H1 (cell line): Measurements from ENCODE around the gene STKLD1. TPM values are rescaled to one million over a fixed set of nuclear protein-coding genes. Genes with fewer than 3 reads are reported as not detected.

ENCODE experiments used
- CTCF ChIA-PET: fragments of 300-600 bp; sonication (Branson Sonifier 250); formaldehyde crosslinking; loops from one replicate; lab custom pipeline; 2021; ENCODE audit not compliant: partially characterized antibody; lab: Charles Lee
- POLR2A ChIA-PET: fragments of 300-600 bp; sonication (Branson Sonifier 250); formaldehyde crosslinking; loops from one replicate; lab custom pipeline; 2021; ENCODE audit warnings: inconsistent platforms; ENCODE audit not compliant: partially characterized antibody; lab: Charles Lee
- DNase-seq, 2 experiments: peaks; one replicate each; pipeline versions ENCODE4 v3.0.0 to v3.0.0-alpha.2; 2010 to 2022; ENCODE audit warnings: low spot score in 2 of 2, low read depth in 1 of 2, mixed read lengths in 1 of 2
- FAIRE-seq: peaks from 2 replicates; lab custom pipeline; 2011; peaks lifted over from hg19 to GRCh38; lab: Jason Lieb, UNC
- H2AFZ ChIP-seq: 2 replicates; pipeline ENCODE4 v1.8.1; 2012; ENCODE audit warnings: low read length, inconsistent platforms
- H2AK5ac ChIP-seq: 2 replicates; pipeline ENCODE4 v1.6.1; 2013; ENCODE audit warnings: low read depth, low read length
- H2BK120ac ChIP-seq: replicated peaks from 2 replicates; pipeline ENCODE3; 2013; ENCODE audit warnings: low read depth, low read length, inconsistent platforms
- H2BK12ac ChIP-seq: 2 replicates; pipeline ENCODE4 v1.6.1; 2013; ENCODE audit warnings: low read depth, low read length
- H2BK15ac ChIP-seq: 2 replicates; pipeline ENCODE4 v1.6.1; 2013; ENCODE audit warnings: low read length
- H2BK20ac ChIP-seq: 2 replicates; pipeline ENCODE4 v1.6.1; 2013; ENCODE audit warnings: low read length
- H2BK5ac ChIP-seq: 2 replicates; pipeline ENCODE4 v1.6.1; 2013; ENCODE audit warnings: low read depth, low read length
- H3K14ac ChIP-seq: 2 replicates; pipeline ENCODE4 v1.6.1; 2013; ENCODE audit warnings: inconsistent platforms; ENCODE audit not compliant: insufficient read length
- H3K18ac ChIP-seq: 2 replicates; pipeline ENCODE4 v1.6.1; 2013; ENCODE audit warnings: low read length; ENCODE audit errors: extremely low read depth
- H3K23ac ChIP-seq: 2 replicates; pipeline ENCODE4 v1.6.1; 2013; ENCODE audit warnings: inconsistent platforms; ENCODE audit not compliant: insufficient read length
- H3K23me2 ChIP-seq: 2 replicates; pipeline ENCODE4 v1.6.1; 2013; ENCODE audit warnings: low read depth, low read length
- H3K27ac ChIP-seq: 2 replicates; pipeline ENCODE4 v1.6.1; 2011; ENCODE audit warnings: low read depth, low read length, inconsistent platforms
- H3K27me3 ChIP-seq, 4 experiments: replicated peaks in 1 of 4; 1 replicate in 1 of 4; 2 replicates in 3 of 4; pipeline versions ENCODE4 v1.6.1 to v1.8.1; 2011 to 2013; ENCODE audit warnings: low read length in 3 of 4, mild to moderate bottlenecking in 3 of 4, inconsistent platforms in 2 of 4, mixed read lengths in 2 of 4, moderate library complexity in 1 of 4; ENCODE audit not compliant: control insufficient read depth in 3 of 4, insufficient read depth in 3 of 4; ENCODE audit errors: extremely low read depth in 1 of 4
- H3K36me3 ChIP-seq, 4 experiments: 2 replicates each; pipeline versions ENCODE4 v1.6.1 to v1.8.1; 2011 to 2013; ENCODE audit warnings: mild to moderate bottlenecking in 4 of 4, low read length in 3 of 4, moderate library complexity in 2 of 4, control low read depth in 1 of 4, inconsistent platforms in 1 of 4; ENCODE audit not compliant: insufficient read depth in 4 of 4, control insufficient read depth in 2 of 4
- H3K4ac ChIP-seq: replicated peaks from 2 replicates; pipeline ENCODE3; 2013; ENCODE audit warnings: low read length, low read depth, mixed read lengths, inconsistent platforms; ENCODE audit not compliant: insufficient read length
- H3K4me1 ChIP-seq, 4 experiments: replicated peaks in 1 of 4; 1 replicate in 1 of 4; 2 replicates in 3 of 4; pipeline versions ENCODE4 v1.6.1 to v1.8.1; 2011 to 2013; ENCODE audit warnings: low read length in 3 of 4, inconsistent platforms in 2 of 4, mixed read lengths in 1 of 4; ENCODE audit not compliant: insufficient read depth in 4 of 4, control insufficient read depth in 3 of 4
- H3K4me2 ChIP-seq, 2 experiments: 2 replicates each; pipeline versions ENCODE4 v1.6.1 to v1.8.1; 2011 to 2013; ENCODE audit warnings: low read depth in 2 of 2, low read length in 2 of 2, control low read depth in 1 of 2, inconsistent platforms in 1 of 2, mild to moderate bottlenecking in 1 of 2; ENCODE audit not compliant: insufficient read depth in 1 of 2
- H3K4me3 ChIP-seq, 4 experiments: fragments of 200-600, 300-600 bp in 1 of 4; sonication (generic), shearing (Covaris generic), sonication (Bioruptor Twin) in 1 of 4; 2 replicates each; pipeline versions ENCODE4 v1.5.1 to v1.8.1; 2011 to 2016; ENCODE audit warnings: low read length in 4 of 4, low read depth in 3 of 4, control low read depth in 2 of 4, inconsistent platforms in 2 of 4, mild to moderate bottlenecking in 2 of 4, mixed read lengths in 1 of 4, moderate library complexity in 1 of 4; ENCODE audit not compliant: insufficient read depth in 2 of 4; ENCODE audit errors: extremely low read depth in 1 of 4
- H3K56ac ChIP-seq: replicated peaks from 2 replicates; pipeline ENCODE3; 2013; ENCODE audit warnings: low read depth, mild to moderate bottlenecking, mixed read lengths, low read length, inconsistent platforms; ENCODE audit not compliant: insufficient read length
- H3K79me1 ChIP-seq: 2 replicates; pipeline ENCODE4 v1.6.1; 2013; ENCODE audit warnings: low read depth, low read length, control low read depth
- H3K79me2 ChIP-seq, 2 experiments: 2 replicates each; pipeline versions ENCODE4 v1.6.1 to v1.8.1; 2012 to 2013; ENCODE audit warnings: low read length in 2 of 2, mild to moderate bottlenecking in 2 of 2, inconsistent platforms in 1 of 2; ENCODE audit not compliant: insufficient read depth in 2 of 2, control insufficient read depth in 1 of 2
- H3K9ac ChIP-seq, 4 experiments: replicated peaks in 1 of 4; 1 replicate in 1 of 4; 2 replicates in 3 of 4; pipeline versions ENCODE4 v1.6.1 to v1.8.1; 2011 to 2013; ENCODE audit warnings: low read depth in 3 of 4, low read length in 3 of 4, control low read depth in 2 of 4, mild to moderate bottlenecking in 2 of 4, moderate library complexity in 2 of 4, inconsistent platforms in 1 of 4; ENCODE audit errors: extremely low read depth in 1 of 4
- H3K9me3 ChIP-seq, 2 experiments: 2 replicates each; pipeline versions ENCODE4 v1.6.1 to v1.8.1; 2012 to 2013; ENCODE audit warnings: mild to moderate bottlenecking in 2 of 2, moderate library complexity in 2 of 2, control low read depth in 1 of 2, inconsistent platforms in 1 of 2, low read depth in 1 of 2, low read length in 1 of 2, mixed read lengths in 1 of 2; ENCODE audit not compliant: insufficient read depth in 2 of 2
- H4K20me1 ChIP-seq, 2 experiments: replicated peaks in 1 of 2; 2 replicates each; pipeline versions ENCODE3 to v1.8.1; 2011 to 2013; ENCODE audit warnings: inconsistent platforms in 2 of 2, low read length in 2 of 2, mild to moderate bottlenecking in 1 of 2; ENCODE audit not compliant: insufficient read depth in 2 of 2, control insufficient read depth in 1 of 2
- H4K5ac ChIP-seq: 2 replicates; pipeline ENCODE4 v1.6.1; 2013; ENCODE audit warnings: low read length, low read depth, mixed read lengths, inconsistent platforms; ENCODE audit not compliant: insufficient read length
- H4K8ac ChIP-seq: 2 replicates; pipeline ENCODE4 v1.8.0; 2013; ENCODE audit warnings: mild to moderate bottlenecking, moderate library complexity, low read length, inconsistent platforms; ENCODE audit not compliant: insufficient read depth; ENCODE audit errors: extremely low read depth
- H4K91ac ChIP-seq: replicated peaks from 2 replicates; pipeline ENCODE3; 2013; ENCODE audit warnings: low read length, mixed read lengths, inconsistent platforms; ENCODE audit not compliant: insufficient read length
- ASH2L ChIP-seq: fragments of 200-600, 300-600 bp; sonication (generic); IDR thresholded peaks from one replicate; pipeline ENCODE4 v1.7.1; 2017; ENCODE audit warnings: low read length
- EGR1 ChIP-seq: IDR thresholded peaks from 2 replicates; pipeline ENCODE4 v1.6.1; 2011; ENCODE audit warnings: low read depth, low read length, borderline replicate concordance
- EP300 ChIP-seq, 2 experiments: IDR thresholded peaks; 1 replicate in 1 of 2; 2 replicates in 1 of 2; pipeline ENCODE4 v1.6.1; 2011 to 2012; ENCODE audit warnings: low read depth in 2 of 2, low read length in 2 of 2, mild to moderate bottlenecking in 2 of 2, borderline replicate concordance in 1 of 2, inconsistent platforms in 1 of 2, moderate library complexity in 1 of 2
- POLR2A ChIP-seq, 2 experiments: IDR thresholded peaks; 1 replicate in 1 of 2; 2 replicates in 1 of 2; pipeline ENCODE4 v1.6.1; 2011; ENCODE audit warnings: low read depth in 2 of 2, low read length in 2 of 2, mild to moderate bottlenecking in 2 of 2; ENCODE audit errors: control extremely low read depth in 1 of 2
- RNF2 ChIP-seq: fragments of 200-900, 300-1000 bp; sonication (generic); IDR thresholded peaks from 2 replicates; pipeline ENCODE4 v1.7.1; 2016; ENCODE audit warnings: borderline replicate concordance, low read depth, mild to moderate bottlenecking, antibody characterized with exemption, low read length; ENCODE audit not compliant: poor library complexity, severe bottlenecking; ENCODE audit errors: missing control alignments
- SAP30 ChIP-seq: fragments of 300-600 bp; sonication (generic); IDR thresholded peaks from 2 replicates; pipeline ENCODE4 v1.7.1; 2012; ENCODE audit warnings: low read length, moderate library complexity, mild to moderate bottlenecking, inconsistent platforms; ENCODE audit not compliant: insufficient read depth, insufficient replicate concordance
- SP2 ChIP-seq: IDR thresholded peaks from 2 replicates; pipeline ENCODE4 v1.6.1; 2012; ENCODE audit warnings: mild to moderate bottlenecking, low read length, inconsistent platforms
- YY1 ChIP-seq: IDR thresholded peaks from 2 replicates; pipeline ENCODE4 v1.6.1; 2011; ENCODE audit warnings: low read depth, mild to moderate bottlenecking, low read length
- WGBS, 2 experiments: shearing (Covaris generic) in 1 of 2; methylation state at CpG; one replicate each; pipeline versions ENCODE4 v1.1.6 to v1.1.7; 2013 to 2015; ENCODE audit warnings: low lambda C conversion rate in 2 of 2, mixed read lengths in 2 of 2, inconsistent platforms in 1 of 2, low coverage in 1 of 2, missing lambda C conversion rate in 1 of 2; ENCODE audit not compliant: insufficient replicate concordance in 2 of 2, insufficient coverage in 1 of 2, insufficient read length in 1 of 2; ENCODE audit errors: extremely low coverage in 1 of 2, missing lambda C conversion rate in 1 of 2; 5-methylcytosine and 5-hydroxymethylcytosine counted together
- polyA plus RNA-seq, 7 experiments: library from polyadenylated mRNA; depleted of rRNA in 3 of 7; stranded (reverse) in 5 of 7; unstranded in 2 of 7; fragments of >200 nt in 5 of 7; fragments of 200-250 nt in 2 of 7; gene quantifications; 1 replicate in 5 of 7; 2 replicates in 1 of 7; 4 replicates in 1 of 7; pipeline versions ENCODE4 v1.2.1 to v1.2.3, GENCODE V29; 2011 to 2013; ENCODE audit warnings: missing spikeins in 2 of 7, mixed read lengths in 2 of 7
- total RNA-seq: library from RNA; stranded (reverse); fragmentation: NEBNext Ultra II Directional; extraction: Animal tissue kit (Norgen Biotek cat#: 25700); gene quantifications from 2 replicates; pipeline ENCODE4 v1.2.1, GENCODE V29; 2021

STKLD1 gene
- total and polyA plus RNA-seq, 2 of the 8 experiments (the other 6 are each of a cell fraction or from before 2014, with no cell fraction given), result 0.26 TPM; not detected in 1

- Histone ChIP-seq H3K56ac (no peak overlapping the region), H3K27ac (no peak overlapping the region), H4K20me1 (peaks cover 12 to 36% of the 10 kb centered on the region in 2 experiments)
- TF ChIP-seq EP300 (IDR thresholded peaks at IDR 0.05; ENCODE audit: borderline replicate concordance in 1 of 2, low read depth in 2 of 2, low read length in 2 of 2) (no peak), ASH2L (no peak), SAP30 (no peak), EGR1 (no peak), YY1 (no peak), POLR2A (IDR thresholded peaks at IDR 0.05; ENCODE audit: control extremely low read depth in 1 of 2, low read depth in 2 of 2, low read length in 2 of 2) (no peak), SP2 (no peak), RNF2 (no peak)
- TF ChIP-seq, all 59 proteins: peak for 0
- Histone ChIP-seq H4K8ac (no peak overlapping the region), H3K9ac (no peak overlapping the region), H4K91ac (no peak overlapping the region), H2BK12ac (no peak overlapping the region), H3K4me3 (no peak overlapping the region), H3K18ac (no peak overlapping the region), H2AK5ac (no peak overlapping the region), H3K4ac (no peak overlapping the region), H2BK120ac (no peak overlapping the region), H2BK15ac (no peak overlapping the region), H3K9me3 (no peaks in the 10 kb centered on the region), H3K23me2 (peaks cover 6% of the 10 kb centered on the region; the same call in 1 of the 2 replicates), H3K23ac (no peak overlapping the region), H4K5ac (no peak overlapping the region), H3K79me2 (peaks cover 6 to 32% of the 10 kb centered on the region in 2 experiments), H3K4me2 (no peak overlapping the region), H2BK5ac (no peak overlapping the region), H2AFZ (no peak overlapping the region), H3K27me3 (no peaks in the 10 kb centered on the region), H2BK20ac (no peak overlapping the region), H3K36me3 (peaks cover 31 to 71% (median 55%) of the 10 kb centered on the region in 4 experiments), H3K79me1 (peaks cover 17% of the 10 kb centered on the region), H3K4me1 (peaks cover 0 to 7% (median 5%) of the 10 kb centered on the region in 4 experiments; a peak in 6 of 7 replicates), H3K14ac (no peak overlapping the region)
- ChIA-PET CTCF (interaction anchor here (1.1 to 5.5 kb wide), 7 partner anchors 11 to 157 kb away, joined by 3 to 45 read pairs (median 16); partner anchors contain the start of gene SURF1), POLR2A (interaction anchor here (0.9 to 14.8 kb wide), 4 partner anchors 10 to 27 kb away, joined by 3 to 303 read pairs (median 6); partner anchors contain the start of genes MED22, RPL7A, SURF1 and SURF2)
- WGBS, 2 experiments, result 90% methylated on average over 19 of the region's 19 CpGs; no CpG with 5 or more reads in 1 of the 2 experiments
- FAIRE-seq (no peak), DNase-seq (no peak)
These were observed 32.1 kb upstream of the STKLD1 start for GRCh38 chr9:133344071-133344470.
